Camera-type eye (tissue), 1 donor: ENCODE data around the gene HECTD1. TPM values are rescaled to one million over a fixed set of nuclear protein-coding genes. Genes with fewer than 3 reads are reported as not detected.

ENCODE experiments used
- total RNA-seq: library from RNA; depleted of rRNA; stranded (reverse); fragments of >200 nt; gene quantifications from one replicate; pipeline ENCODE4 v1.2.3, GENCODE V29; 2014

The HECTD1 gene
- total RNA-seq = 369 TPM

DNA sequence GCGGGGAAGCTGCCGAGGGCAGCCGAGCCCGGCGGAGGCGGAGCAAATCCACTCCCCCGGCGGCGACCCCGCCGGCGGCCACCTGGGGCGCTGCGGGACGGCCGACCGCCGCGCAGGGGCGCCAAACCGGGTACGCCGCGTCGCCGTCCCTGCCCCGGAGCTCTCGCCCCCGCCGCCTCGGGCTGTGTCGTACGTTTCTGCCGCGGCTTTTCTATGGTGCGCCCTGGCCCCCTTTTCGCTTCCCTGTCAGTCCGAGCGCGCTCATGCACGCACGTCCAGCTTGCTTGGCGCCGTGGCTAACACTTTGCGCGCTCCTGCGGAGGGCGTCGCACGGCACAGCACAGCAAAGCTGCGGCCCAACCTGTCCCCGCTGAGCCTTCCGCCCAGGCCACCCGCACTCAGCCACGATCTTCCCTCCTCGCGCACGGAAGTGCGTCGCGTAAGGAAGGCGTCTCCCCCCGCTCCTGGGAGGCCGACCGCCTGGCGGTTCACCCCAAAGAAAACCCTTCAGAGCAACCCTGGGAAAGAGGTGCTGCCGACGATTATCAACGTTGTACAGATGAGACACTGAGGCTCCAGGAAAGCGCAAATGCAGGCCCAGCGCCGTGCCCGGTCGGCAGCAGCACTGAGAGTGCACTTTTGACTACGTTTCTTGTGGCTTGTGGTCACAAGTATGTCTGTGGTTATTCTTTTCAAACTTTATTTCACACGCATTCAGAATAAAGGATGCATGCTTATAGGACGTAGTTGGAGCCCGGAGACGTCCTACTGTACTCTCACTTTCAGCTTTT lies at the start of gene HECTD1:
Gene HECTD1 (minus strand): TSS at position 39 of the 791 bp plus-strand sequence. CDS start 1,857 bp downstream, outside the sequence.

Other genes with a start within 250 kb of the HECTD1 start
- gene AP4S1, start 182.1 kb downstream of the HECTD1 start, total RNA-seq = 22.7 TPM
- 93.6 TPM for gene STRN3, start 181.4 kb downstream of the HECTD1 start, total RNA-seq
- gene HEATR5A, start 212.8 kb upstream of the HECTD1 start, total RNA-seq = 47.5 TPM
- 46.0 TPM for gene DTD2, start 249.7 kb upstream of the HECTD1 start, total RNA-seq